Ectodermal cell (in vitro differentiated cells): ENCODE results near the gene PPM1N.

Experiments
- H3K27ac ChIP-seq: 2 replicates; pipeline ENCODE4 v1.7.0; 2013; ENCODE audit warnings: mild to moderate bottlenecking, low read depth, low read length; ENCODE audit not compliant: insufficient read depth, poor library complexity, severe bottlenecking
- H3K27me3 ChIP-seq: 2 replicates; pipeline ENCODE4 v1.7.0; 2013; ENCODE audit warnings: mild to moderate bottlenecking, low read length; ENCODE audit not compliant: insufficient read depth, control insufficient read depth, poor library complexity, severe bottlenecking
- H3K36me3 ChIP-seq: one replicate; pipeline ENCODE4 v1.7.0; 2013; ENCODE audit warnings: low read length; ENCODE audit not compliant: control insufficient read depth, insufficient read depth
- H3K4me1 ChIP-seq: one replicate; pipeline ENCODE4 v1.7.0; 2013; ENCODE audit warnings: low read length; ENCODE audit not compliant: control insufficient read depth, insufficient read depth
- H3K4me3 ChIP-seq: 2 replicates; pipeline ENCODE4 v1.7.0; 2013; ENCODE audit warnings: low read depth, low read length, control low read depth; ENCODE audit not compliant: insufficient read depth
- H3K9me3 ChIP-seq: 2 replicates; pipeline ENCODE4 v1.7.0; 2013; ENCODE audit warnings: mild to moderate bottlenecking, low read length, moderate library complexity; ENCODE audit not compliant: control insufficient read depth
- WGBS, 2 experiments: methylation state at CpG; one replicate each; pipeline ENCODE4 v1.1.7; 2013; ENCODE audit warnings: missing lambda C conversion rate in 2 of 2; 5-methylcytosine and 5-hydroxymethylcytosine counted together

Gene PPM1N

DNA sequence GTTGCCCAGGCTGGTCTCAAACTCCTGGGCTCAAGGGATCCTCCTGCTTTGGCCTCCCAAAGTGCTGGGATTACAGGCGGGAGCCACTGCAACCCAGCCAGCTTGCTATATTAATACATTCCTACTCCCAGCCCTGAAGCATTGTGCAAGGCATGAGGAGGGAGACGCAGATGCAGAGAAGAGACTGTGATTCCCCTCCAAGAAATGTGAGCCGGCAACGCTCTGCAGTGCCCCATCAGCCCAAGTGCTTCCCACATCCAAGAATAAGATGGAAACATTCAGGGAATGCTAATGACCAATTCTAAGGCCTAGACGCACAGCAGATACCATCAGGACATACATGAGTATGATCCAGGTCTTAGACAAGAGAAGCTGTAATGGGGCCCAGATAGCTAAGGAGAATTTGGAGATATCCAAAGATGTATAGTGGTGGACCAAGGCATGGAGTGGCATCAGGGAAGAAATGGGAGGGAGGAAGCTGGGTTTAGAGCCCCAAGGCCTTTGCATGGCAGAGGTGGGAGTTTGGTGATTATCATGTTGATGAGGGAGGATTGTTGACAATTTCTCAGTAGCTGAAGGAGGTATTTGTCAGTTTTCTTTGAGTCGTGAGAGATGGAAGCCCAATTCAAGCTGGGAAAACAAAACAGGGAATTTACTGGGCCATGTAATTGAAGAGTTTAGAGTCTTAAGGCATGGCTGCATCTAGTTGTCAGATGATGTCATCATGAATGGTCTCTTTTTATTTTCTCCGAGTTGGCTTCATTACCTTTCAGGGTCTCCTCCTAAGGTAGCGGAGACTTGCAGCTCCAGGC lies 2.9 kb downstream of the PPM1N start:
- Histone ChIP-seq H3K9me3 (no peaks in the 10 kb centered on the region), H3K27ac (no peak overlapping the region), H3K4me3 (no peak overlapping the region), H3K4me1 (peaks cover 10% of the 10 kb centered on the region), H3K36me3 (no peaks in the 10 kb centered on the region), H3K27me3 (peaks cover 33% of the 10 kb centered on the region)
- 59 to 63% methylated on average over 8 of the region's 8 CpGs for WGBS, 2 experiments

DNA sequence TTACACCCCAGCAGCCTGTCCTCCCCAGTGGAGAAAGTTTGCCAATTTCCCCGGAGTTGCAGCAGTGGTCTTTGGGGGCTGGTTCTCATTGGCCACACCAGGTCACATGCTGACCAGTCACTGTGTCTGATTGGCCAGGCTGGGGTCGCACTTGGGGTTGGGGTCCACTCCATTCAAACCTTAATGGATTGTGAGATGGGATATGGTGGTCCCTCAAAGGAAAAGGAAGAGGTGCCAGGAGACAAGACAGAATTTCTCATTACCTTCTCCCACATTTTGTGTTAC lies 3.4 kb downstream of the PPM1N start:
- Histone ChIP-seq H3K4me1 (peaks cover 11% of the 10 kb centered on the region), H3K9me3 (no peaks in the 10 kb centered on the region), H3K4me3 (no peak overlapping the region), H3K27me3 (peaks cover 33% of the 10 kb centered on the region), H3K27ac (no peak overlapping the region), H3K36me3 (no peaks in the 10 kb centered on the region)
- 51 to 58% methylated on average over 2 of the region's 2 CpGs for WGBS, 2 experiments

DNA sequence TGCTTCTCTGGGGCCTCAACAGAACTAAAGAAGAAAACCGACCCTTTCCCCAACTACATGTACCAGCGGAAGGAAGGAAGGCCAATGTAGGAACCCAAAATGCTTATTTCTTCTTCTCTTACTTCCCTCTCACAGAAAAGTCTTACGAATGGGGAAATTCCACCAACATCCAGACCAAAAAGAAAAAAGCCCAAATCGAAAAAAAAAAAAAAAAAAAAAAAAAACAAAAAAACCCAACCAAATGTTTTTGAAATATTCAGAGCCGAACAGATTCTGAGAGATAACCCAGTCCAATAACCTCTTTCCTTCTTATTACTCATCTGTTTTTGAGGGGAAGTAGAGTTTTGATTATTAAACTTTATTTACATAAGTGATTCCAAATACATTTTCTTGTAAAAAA lies 3.9 kb downstream of the PPM1N start:
- 76 to 89% methylated on average over 4 of the region's 5 CpGs for WGBS, 2 experiments
- Histone ChIP-seq H3K4me3 (no peak overlapping the region), H3K27me3 (peaks cover 32% of the 10 kb centered on the region), H3K9me3 (no peaks in the 10 kb centered on the region), H3K36me3 (no peaks in the 10 kb centered on the region), H3K4me1 (peaks cover 11% of the 10 kb centered on the region), H3K27ac (no peak overlapping the region)

DNA sequence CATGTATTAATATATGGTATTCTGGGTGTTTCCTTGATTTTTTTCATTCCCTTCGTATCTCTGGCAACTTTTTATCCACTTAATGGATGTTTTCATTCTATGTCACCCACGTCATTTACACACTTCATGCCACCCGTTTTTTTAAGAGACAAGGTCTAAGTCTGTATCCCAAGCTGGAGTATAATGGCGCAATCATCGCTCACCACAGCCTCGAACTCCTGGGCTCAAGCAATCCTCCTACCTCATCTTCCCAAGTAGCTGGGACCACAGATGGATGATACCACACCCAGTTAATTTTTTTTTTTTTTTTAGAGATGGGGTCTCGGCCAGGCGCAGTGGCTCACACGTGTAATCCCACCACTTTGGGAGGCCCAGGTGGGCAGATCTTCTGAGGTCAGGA lies 5.7 kb downstream of the PPM1N start:
- H3K27me3 ChIP-seq = peaks cover 14% of the 10 kb centered on the region
- WGBS, 2 experiments = 92 to 93% methylated on average over 9 of the region's 9 CpGs
- no peak overlapping the region for H3K4me3 ChIP-seq
- no peak overlapping the region for H3K27ac ChIP-seq
- peaks cover 10% of the 10 kb centered on the region for H3K4me1 ChIP-seq
- no peaks in the 10 kb centered on the region for H3K9me3 ChIP-seq
- H3K36me3 ChIP-seq = no peaks in the 10 kb centered on the region

DNA sequence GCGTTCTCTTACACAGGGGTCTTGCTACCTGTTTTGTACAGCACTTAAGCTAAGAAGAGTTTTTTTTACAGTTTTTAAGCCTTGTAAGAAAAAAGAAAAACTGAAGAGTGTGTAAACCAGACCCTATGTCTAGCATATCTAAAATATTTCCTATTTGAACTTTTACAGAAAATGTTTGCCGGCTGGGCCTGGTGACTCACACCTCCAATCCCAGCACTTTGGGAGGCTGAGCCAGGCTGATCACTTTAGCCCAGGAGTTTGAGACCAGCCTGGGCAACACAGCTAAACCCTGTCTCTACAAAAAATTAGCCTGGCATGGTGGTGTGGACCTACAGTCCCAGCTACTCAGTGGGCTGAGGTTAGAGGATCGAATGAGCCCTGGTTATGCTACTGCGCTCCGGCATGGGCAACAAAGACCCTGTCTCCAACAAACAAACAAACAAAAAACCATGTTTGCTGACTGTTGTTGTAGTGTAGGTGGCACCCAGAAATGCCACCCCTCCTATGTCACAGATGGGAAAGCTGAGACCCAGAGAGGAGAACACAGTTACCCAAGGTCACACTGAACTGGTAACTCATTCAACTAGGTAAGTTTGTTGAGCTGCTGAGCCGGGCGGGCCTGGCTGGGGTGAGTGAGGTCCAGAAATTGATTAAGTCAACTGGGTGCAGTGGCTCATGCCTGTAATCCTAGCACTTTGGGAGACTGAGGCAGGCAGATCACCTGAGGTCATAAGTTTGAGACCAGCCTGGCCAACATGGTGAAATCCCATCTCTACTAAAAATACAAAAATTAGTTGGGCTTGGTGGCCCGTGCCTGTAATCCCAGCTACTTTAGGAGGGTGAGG lies 7.1 kb downstream of the PPM1N start:
- Histone ChIP-seq H3K9me3 (no peaks in the 10 kb centered on the region), H3K4me1 (peaks cover 15% of the 10 kb centered on the region), H3K36me3 (no peaks in the 10 kb centered on the region), H3K4me3 (no peak overlapping the region), H3K27ac (no peak overlapping the region), H3K27me3 (no peaks in the 10 kb centered on the region)
- 90 to 91% methylated on average over 8 of the region's 8 CpGs for WGBS, 2 experiments

DNA sequence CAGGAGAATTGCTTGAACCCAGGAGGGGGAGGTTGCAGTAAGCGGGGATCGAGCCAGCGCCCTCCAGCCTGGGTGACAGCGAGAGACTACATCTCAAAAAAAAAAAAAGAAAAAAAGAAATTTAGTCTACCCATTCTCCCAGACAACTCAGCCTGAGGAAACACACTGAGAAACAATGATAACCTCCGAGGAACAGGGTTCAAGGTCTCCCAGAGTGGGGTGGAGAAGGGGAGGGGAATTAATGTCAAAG lies 7.7 kb downstream of the PPM1N start:
- WGBS, 2 experiments = 81 to 87% methylated on average over 5 of the region's 5 CpGs
- Histone ChIP-seq H3K27me3 (no peaks in the 10 kb centered on the region), H3K27ac (no peak overlapping the region), H3K4me1 (peaks cover 15% of the 10 kb centered on the region), H3K36me3 (no peaks in the 10 kb centered on the region), H3K4me3 (peak overlapping the region; percentile 97), H3K9me3 (no peaks in the 10 kb centered on the region)

DNA sequence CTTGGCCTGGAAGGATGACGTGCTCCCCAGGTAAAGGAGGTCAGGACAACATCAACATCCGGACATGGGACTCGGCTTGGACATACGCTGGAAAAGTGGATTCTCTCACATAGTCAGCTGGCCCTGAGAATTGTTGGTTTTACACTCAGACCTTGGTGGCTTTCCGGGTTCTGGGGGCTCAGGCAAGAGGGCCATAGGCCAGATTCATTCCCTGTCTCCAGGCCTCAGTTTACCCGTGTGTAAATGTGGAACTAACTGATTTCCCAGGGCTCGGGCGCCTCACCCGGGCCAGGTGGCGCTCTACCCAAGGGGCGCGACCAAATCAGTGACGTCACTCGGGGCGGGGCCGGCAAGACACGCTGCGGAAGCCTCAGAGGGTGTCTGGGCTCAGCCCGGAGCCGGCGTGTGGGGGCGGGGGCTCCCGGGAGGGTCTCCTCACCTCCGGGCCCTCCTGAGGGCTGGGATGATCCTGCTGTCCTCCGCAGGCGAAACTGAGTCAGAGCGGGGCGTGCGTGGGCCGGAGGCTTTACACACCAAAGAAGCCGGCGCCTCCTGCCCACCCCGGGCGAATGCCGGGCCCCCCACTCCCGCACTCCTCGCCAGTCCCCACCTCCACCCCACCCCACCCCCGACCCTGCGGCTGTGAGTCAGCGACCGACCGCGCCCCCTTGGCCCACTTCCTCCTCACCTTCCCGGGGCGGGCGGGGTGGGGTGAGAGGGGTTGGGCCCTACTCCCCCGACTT lies 8.2 kb downstream of the PPM1N start:
- H3K4me1 ChIP-seq = peaks cover 15% of the 10 kb centered on the region
- no peaks in the 10 kb centered on the region for H3K36me3 ChIP-seq
- no peaks in the 10 kb centered on the region for H3K9me3 ChIP-seq
- H3K27ac ChIP-seq = peak overlapping the region; percentile 62
- peak overlapping the region; percentile 97 for H3K4me3 ChIP-seq
- H3K27me3 ChIP-seq = no peaks in the 10 kb centered on the region
- WGBS, 2 experiments = 5 to 6% methylated on average over 36 to 41 of the region's 47 CpGs

DNA sequence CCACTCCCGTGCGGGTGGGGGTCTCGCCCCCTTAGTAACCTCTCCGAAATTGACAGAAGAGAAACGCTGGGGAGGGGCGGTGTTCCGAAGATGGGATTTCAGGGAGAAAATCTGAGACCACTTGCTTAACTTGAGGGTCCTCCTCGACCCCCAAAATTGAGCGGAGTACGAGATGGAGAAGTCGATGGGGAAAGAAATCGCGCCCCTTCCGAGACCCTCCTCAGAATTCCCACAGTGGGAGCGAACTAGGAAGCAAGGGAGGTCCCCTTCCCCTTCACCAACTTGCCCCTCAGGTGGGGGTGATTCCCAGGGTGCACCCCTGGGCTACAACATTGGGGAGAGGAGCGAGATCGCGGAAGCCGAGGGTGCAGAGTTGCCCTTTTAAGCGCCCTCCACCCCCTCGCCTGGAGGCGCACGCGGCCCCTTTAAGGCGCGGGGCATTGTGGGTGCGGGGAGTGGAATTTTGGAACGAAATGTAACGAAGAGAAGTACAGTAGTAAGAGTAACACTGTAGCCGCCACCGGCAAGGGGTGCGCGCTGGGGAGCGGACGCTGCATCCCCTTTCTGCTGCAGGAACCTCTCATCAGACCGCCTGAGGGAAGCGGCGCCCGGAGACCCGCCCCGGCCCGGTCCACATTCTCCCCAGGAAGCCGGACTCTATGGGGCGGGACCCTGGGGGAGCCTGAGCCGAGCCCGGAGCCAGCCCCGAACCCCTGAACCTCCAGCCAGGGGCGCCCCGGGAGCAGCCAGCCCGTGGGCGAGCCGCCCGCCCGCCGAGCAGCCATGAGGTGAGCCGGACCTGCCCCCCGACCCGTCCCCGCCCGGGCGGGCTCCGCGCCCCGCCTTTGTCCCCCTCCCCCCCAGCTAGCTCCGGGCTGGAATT lies 9.0 kb downstream of the PPM1N start, which contains the start of gene VASP:
Gene VASP (plus strand): TSS at position 491 of the 883 bp plus-strand sequence. CDS start 293 bp downstream, at position 784.
- WGBS, 2 experiments = 0 to 1% methylated on average over 65 of the region's 65 CpGs
- H3K9me3 ChIP-seq = no peaks in the 10 kb centered on the region
- no peaks in the 10 kb centered on the region for H3K36me3 ChIP-seq
- H3K27ac ChIP-seq = peak within 1 kb of the TSS; percentile 62
- peaks cover 15% of the 10 kb centered on the region for H3K4me1 ChIP-seq
- H3K4me3 ChIP-seq = peak within 1 kb of the TSS; percentile 97
- no peaks in the 10 kb centered on the region for H3K27me3 ChIP-seq

DNA sequence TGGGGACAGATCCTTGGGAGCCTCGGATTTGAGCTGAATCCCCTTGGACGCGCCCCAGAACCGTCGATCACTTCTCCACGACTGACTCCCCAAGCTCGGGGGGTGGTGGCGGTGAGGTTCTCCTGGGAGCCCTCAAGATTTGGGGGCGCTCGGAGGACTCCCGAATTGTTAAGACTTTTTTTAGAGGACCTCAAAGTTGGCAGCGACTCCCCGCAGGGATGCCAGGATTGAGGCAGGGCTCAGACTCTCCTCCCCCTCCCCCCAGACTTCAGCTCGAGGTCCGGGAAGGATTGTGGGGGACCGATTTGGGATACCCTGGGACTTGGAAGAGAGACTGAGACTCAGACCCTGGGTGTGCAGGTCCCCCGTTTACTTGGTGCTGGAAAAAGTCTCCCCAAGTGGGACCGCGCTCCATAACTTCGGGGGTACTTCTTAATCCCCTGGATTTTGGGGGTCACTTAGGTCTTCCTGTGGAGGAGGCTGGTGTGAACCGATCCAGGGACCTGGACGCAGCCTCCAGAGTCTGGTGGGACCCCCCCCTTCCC lies 9.7 kb downstream of the PPM1N start:
- no peaks in the 10 kb centered on the region for H3K36me3 ChIP-seq
- no peaks in the 10 kb centered on the region for H3K9me3 ChIP-seq
- H3K27me3 ChIP-seq = no peaks in the 10 kb centered on the region
- peak overlapping the region; percentile 97 for H3K4me3 ChIP-seq
- WGBS, 2 experiments = 0% methylated on average over 22 of the region's 22 CpGs
- H3K27ac ChIP-seq = no peak overlapping the region
- H3K4me1 ChIP-seq = peaks cover 15% of the 10 kb centered on the region
